ENCODE data around the gene C1orf122.

Gene C1orf122

DNA sequence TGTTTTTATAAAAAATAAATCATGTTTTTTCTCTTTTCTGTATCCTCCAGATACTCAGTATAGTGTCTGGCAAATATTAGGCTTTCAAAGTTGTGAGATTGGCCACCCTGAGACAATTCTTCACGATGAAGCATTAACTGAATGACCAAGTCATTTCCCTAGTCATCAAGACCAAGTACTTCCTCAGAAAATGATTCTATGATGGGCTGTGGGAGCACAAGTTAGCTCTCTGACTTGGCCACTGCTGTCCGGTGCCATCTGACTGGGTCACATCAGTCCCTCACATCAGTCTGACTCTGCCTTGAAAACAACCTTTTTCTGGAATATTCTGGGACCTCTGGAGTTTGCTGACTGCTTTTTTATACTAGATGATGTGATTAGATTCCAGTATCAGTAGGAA lies 13.9 kb downstream of the C1orf122 start:
- H3K27me3 ChIP-seq (ENCODE audit: insufficient read depth, poor library complexity, severe bottlenecking) = no peaks in the 10 kb centered on the region
- TF ChIP-seq POLR2AphosphoS5 (IDR thresholded peaks at IDR 0.05; ENCODE audit: low read depth) (no peak), SPI1 (IDR thresholded peaks at IDR 0.05; ENCODE audit: borderline replicate concordance, low read depth) (no peak), GABPA (IDR thresholded peaks at IDR 0.05; ENCODE audit: low read depth) (no peak)
- TF ChIP-seq, protein P1, sequence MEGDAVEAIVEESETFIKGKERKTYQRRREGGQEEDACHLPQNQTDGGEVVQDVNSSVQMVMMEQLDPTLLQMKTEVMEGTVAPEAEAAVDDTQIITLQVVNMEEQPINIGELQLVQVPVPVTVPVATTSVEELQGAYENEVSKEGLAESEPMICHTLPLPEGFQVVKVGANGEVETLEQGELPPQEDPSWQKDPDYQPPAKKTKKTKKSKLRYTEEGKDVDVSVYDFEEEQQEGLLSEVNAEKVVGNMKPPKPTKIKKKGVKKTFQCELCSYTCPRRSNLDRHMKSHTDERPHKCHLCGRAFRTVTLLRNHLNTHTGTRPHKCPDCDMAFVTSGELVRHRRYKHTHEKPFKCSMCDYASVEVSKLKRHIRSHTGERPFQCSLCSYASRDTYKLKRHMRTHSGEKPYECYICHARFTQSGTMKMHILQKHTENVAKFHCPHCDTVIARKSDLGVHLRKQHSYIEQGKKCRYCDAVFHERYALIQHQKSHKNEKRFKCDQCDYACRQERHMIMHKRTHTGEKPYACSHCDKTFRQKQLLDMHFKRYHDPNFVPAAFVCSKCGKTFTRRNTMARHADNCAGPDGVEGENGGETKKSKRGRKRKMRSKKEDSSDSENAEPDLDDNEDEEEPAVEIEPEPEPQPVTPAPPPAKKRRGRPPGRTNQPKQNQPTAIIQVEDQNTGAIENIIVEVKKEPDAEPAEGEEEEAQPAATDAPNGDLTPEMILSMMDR (IDR thresholded peaks at IDR 0.05; ENCODE audit: insufficient read depth, low read length) = no peak
- TF ChIP-seq, protein P2, sequence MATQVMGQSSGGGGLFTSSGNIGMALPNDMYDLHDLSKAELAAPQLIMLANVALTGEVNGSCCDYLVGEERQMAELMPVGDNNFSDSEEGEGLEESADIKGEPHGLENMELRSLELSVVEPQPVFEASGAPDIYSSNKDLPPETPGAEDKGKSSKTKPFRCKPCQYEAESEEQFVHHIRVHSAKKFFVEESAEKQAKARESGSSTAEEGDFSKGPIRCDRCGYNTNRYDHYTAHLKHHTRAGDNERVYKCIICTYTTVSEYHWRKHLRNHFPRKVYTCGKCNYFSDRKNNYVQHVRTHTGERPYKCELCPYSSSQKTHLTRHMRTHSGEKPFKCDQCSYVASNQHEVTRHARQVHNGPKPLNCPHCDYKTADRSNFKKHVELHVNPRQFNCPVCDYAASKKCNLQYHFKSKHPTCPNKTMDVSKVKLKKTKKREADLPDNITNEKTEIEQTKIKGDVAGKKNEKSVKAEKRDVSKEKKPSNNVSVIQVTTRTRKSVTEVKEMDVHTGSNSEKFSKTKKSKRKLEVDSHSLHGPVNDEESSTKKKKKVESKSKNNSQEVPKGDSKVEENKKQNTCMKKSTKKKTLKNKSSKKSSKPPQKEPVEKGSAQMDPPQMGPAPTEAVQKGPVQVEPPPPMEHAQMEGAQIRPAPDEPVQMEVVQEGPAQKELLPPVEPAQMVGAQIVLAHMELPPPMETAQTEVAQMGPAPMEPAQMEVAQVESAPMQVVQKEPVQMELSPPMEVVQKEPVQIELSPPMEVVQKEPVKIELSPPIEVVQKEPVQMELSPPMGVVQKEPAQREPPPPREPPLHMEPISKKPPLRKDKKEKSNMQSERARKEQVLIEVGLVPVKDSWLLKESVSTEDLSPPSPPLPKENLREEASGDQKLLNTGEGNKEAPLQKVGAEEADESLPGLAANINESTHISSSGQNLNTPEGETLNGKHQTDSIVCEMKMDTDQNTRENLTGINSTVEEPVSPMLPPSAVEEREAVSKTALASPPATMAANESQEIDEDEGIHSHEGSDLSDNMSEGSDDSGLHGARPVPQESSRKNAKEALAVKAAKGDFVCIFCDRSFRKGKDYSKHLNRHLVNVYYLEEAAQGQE (IDR thresholded peaks at IDR 0.05; ENCODE audit: insufficient replicate concordance, low read depth) = no peak
- no peak overlapping the region for H3K4me3 ChIP-seq (replicated peaks; ENCODE audit: insufficient read depth, low read length)
- DNase-seq (ENCODE audit: low read depth in 1 of 2, low spot score in 1 of 2) = no peak
- H3K27ac ChIP-seq (replicated peaks) = no peak overlapping the region

- DNase-seq (ENCODE audit: low read depth in 1 of 2, low spot score in 1 of 2) = no peak
- Histone ChIP-seq H3K27me3 (ENCODE audit: insufficient read depth, poor library complexity, severe bottlenecking) (no peaks in the 10 kb centered on the region), H3K27ac (replicated peaks) (no peak overlapping the region), H3K4me3 (replicated peaks; ENCODE audit: insufficient read depth, low read length) (no peak overlapping the region)
- TF ChIP-seq, protein P2 (IDR thresholded peaks at IDR 0.05; ENCODE audit: insufficient replicate concordance, low read depth) = no peak
- no peak for TF ChIP-seq GABPA (IDR thresholded peaks at IDR 0.05; ENCODE audit: low read depth)
- TF ChIP-seq, protein P1 (IDR thresholded peaks at IDR 0.05; ENCODE audit: insufficient read depth, low read length) = no peak
- TF ChIP-seq POLR2AphosphoS5 (IDR thresholded peaks at IDR 0.05; ENCODE audit: low read depth) = no peak
- TF ChIP-seq SPI1 (IDR thresholded peaks at IDR 0.05; ENCODE audit: borderline replicate concordance, low read depth) = no peak
Observed at GRCh38 chr1:37822906-37823815, 15.6 kb downstream of the C1orf122 start.

GRCh38 chr1:37824001-37824400 lies 16.4 kb downstream of the C1orf122 start:
- no peak for DNase-seq (ENCODE audit: low read depth in 1 of 2, low spot score in 1 of 2)
- no peak overlapping the region for H3K4me3 ChIP-seq (replicated peaks; ENCODE audit: insufficient read depth, low read length)
- H3K27ac ChIP-seq (replicated peaks) = no peak overlapping the region
- no peak for TF ChIP-seq GABPA (IDR thresholded peaks at IDR 0.05; ENCODE audit: low read depth)
- TF ChIP-seq, protein P2 (IDR thresholded peaks at IDR 0.05; ENCODE audit: insufficient replicate concordance, low read depth) = no peak
- TF ChIP-seq, protein P1 (IDR thresholded peaks at IDR 0.05; ENCODE audit: insufficient read depth, low read length) = no peak
- no peak for TF ChIP-seq SPI1 (IDR thresholded peaks at IDR 0.05; ENCODE audit: borderline replicate concordance, low read depth)
- no peak for TF ChIP-seq POLR2AphosphoS5 (IDR thresholded peaks at IDR 0.05; ENCODE audit: low read depth)
- no peaks in the 10 kb centered on the region for H3K27me3 ChIP-seq (ENCODE audit: insufficient read depth, poor library complexity, severe bottlenecking)
